SK-N-SH (cell line): ENCODE measurements around the gene CLDN15. TPM values are rescaled to one million over a fixed set of nuclear protein-coding genes. Genes with fewer than 3 reads are reported as not detected.

Experiments used
- CTCF ChIA-PET: fragments of 300-600, 350-600 bp; formaldehyde crosslinking; extraction: SDS; loops from one replicate; lab custom pipeline; 2021; lab: Yijun Ruan, JAX
- POLR2A ChIA-PET: fragments of 350-600 bp; sonication (Branson Sonifier 250); formaldehyde crosslinking; extraction: SDS; loops from one replicate; lab custom pipeline; 2020; ENCODE audit warnings: antibody characterized with exemption, inconsistent platforms; lab: Yijun Ruan, JAX
- DNase-seq: peaks from one replicate; pipeline ENCODE4 v3.0.0; 2012
- H2AFZ ChIP-seq: fragments of 200-600 bp; sonication (generic); 2 replicates; pipeline ENCODE4 v1.8.1; 2016; ENCODE audit warnings: antibody characterized with exemption, mild to moderate bottlenecking, low read depth
- H3F3A ChIP-seq: fragments of 200-600 bp; sonication (generic); replicated peaks from 2 replicates; pipeline ENCODE3; 2016; ENCODE audit warnings: antibody characterized with exemption, mild to moderate bottlenecking; ENCODE audit not compliant: insufficient read depth
- H3K27ac ChIP-seq, 2 experiments: fragments of 200-500 bp in 1 of 2; fragments of 200-600 bp in 1 of 2; sonication (Bioruptor generic) in 1 of 2; sonication (generic), shearing (Covaris generic) in 1 of 2; 2 replicates each; pipeline versions ENCODE4 v1.5.1 to v1.6.1; 2014 to 2016; ENCODE audit warnings: low read depth in 2 of 2, inconsistent platforms in 1 of 2, low read length in 1 of 2, mild to moderate bottlenecking in 1 of 2, mixed read lengths in 1 of 2
- H3K27me3 ChIP-seq: fragments of 200-600 bp; sonication (generic), shearing (Covaris generic); 2 replicates; pipeline ENCODE4 v1.6.1; 2016; ENCODE audit warnings: mixed run types; ENCODE audit not compliant: insufficient read depth
- H3K36me3 ChIP-seq, 2 experiments: fragments of 200-500 bp in 1 of 2; fragments of 200-600 bp in 1 of 2; sonication (Bioruptor generic) in 1 of 2; sonication (generic) in 1 of 2; replicated peaks in 1 of 2; 2 replicates each; pipeline versions ENCODE3 to v1.5.1; 2014 to 2016; ENCODE audit warnings: low read length in 1 of 2, mild to moderate bottlenecking in 1 of 2; ENCODE audit not compliant: insufficient read depth in 2 of 2, control insufficient read depth in 1 of 2
- H3K4me1 ChIP-seq, 2 experiments: fragments of 200-500 bp in 1 of 2; fragments of 200-600 bp in 1 of 2; sonication (Bioruptor generic) in 1 of 2; sonication (generic), shearing (Covaris generic) in 1 of 2; 2 replicates each; pipeline versions ENCODE4 v1.5.1 to v1.6.1; 2014 to 2016; ENCODE audit warnings: low read depth in 1 of 2, low read length in 1 of 2, mixed run types in 1 of 2; ENCODE audit not compliant: insufficient read depth in 2 of 2, control insufficient read depth in 1 of 2
- H3K4me2 ChIP-seq: fragments of 200-600 bp; sonication (generic), shearing (Covaris generic); 2 replicates; pipeline ENCODE4 v1.6.1; 2017; ENCODE audit warnings: mixed run types
- H3K4me3 ChIP-seq, 2 experiments: fragments of 200-500 bp in 1 of 2; fragments of 200-600 bp in 1 of 2; sonication (Bioruptor generic) in 1 of 2; sonication (generic), shearing (Covaris generic) in 1 of 2; 2 replicates each; pipeline versions ENCODE4 v1.5.1 to v1.8.1; 2014 to 2016; ENCODE audit warnings: low read depth in 2 of 2, inconsistent platforms in 1 of 2, low read length in 1 of 2, mild to moderate bottlenecking in 1 of 2, mixed read lengths in 1 of 2, moderate library complexity in 1 of 2
- H3K79me2 ChIP-seq: fragments of 200-600 bp; sonication (generic); 2 replicates; pipeline ENCODE4 v1.8.1; 2017; ENCODE audit warnings: mild to moderate bottlenecking; ENCODE audit not compliant: insufficient read depth
- H3K9ac ChIP-seq: fragments of 200-600 bp; sonication (generic); 2 replicates; pipeline ENCODE4 v1.6.1; 2017; ENCODE audit warnings: mixed run types
- H3K9me2 ChIP-seq: fragments of 200-600 bp; sonication (generic); 2 replicates; pipeline ENCODE4 v1.6.1; 2017; ENCODE audit warnings: mixed run types
- H3K9me3 ChIP-seq: fragments of 200-600 bp; sonication (generic); 2 replicates; pipeline ENCODE4 v1.6.1; 2017; ENCODE audit warnings: mixed run types, mild to moderate bottlenecking, moderate library complexity
- H4K20me1 ChIP-seq: fragments of 200-600 bp; sonication (generic); 2 replicates; pipeline ENCODE4 v1.6.1; 2017; ENCODE audit warnings: mild to moderate bottlenecking, mixed run types; ENCODE audit not compliant: insufficient read depth
- CHD2 ChIP-seq: fragments of 150-350 bp; IDR thresholded peaks from 2 replicates; pipeline ENCODE4 v1.6.1; 2018; ENCODE audit warnings: low read length; ENCODE audit not compliant: partially characterized antibody
- ELF1 ChIP-seq: IDR thresholded peaks from 2 replicates; pipeline ENCODE4 v1.4.0; 2012
- EZH2phosphoT487 ChIP-seq: fragments of 200-600 bp; sonication (generic); IDR thresholded peaks from 2 replicates; pipeline ENCODE4 v1.6.1; 2017; ENCODE audit warnings: low read depth, mixed run types, mild to moderate bottlenecking, antibody characterized with exemption, moderate library complexity, borderline replicate concordance
- FOXJ3 ChIP-seq: sonication (generic); formaldehyde crosslinking; IDR thresholded peaks from 2 replicates; pipeline ENCODE4 v1.5.1; 2020; ENCODE audit warnings: mild to moderate bottlenecking, missing genetic modification reagents
- JUND ChIP-seq: IDR thresholded peaks from 2 replicates; pipeline ENCODE4 v1.4.0; 2012
- NRF1 ChIP-seq: IDR thresholded peaks from 2 replicates; pipeline ENCODE4 v1.6.1; 2012; ENCODE audit warnings: low read depth, mild to moderate bottlenecking, low read length
- POLR2AphosphoS5 ChIP-seq: IDR thresholded peaks from 2 replicates; pipeline ENCODE4 v1.6.1; 2012; ENCODE audit warnings: low read depth, low read length
- RAD21 ChIP-seq: IDR thresholded peaks from 2 replicates; pipeline ENCODE4 v1.6.1; 2012; ENCODE audit warnings: mild to moderate bottlenecking, low read length
- RXRA ChIP-seq: IDR thresholded peaks from 2 replicates; pipeline ENCODE4 v1.4.0; 2012; ENCODE audit warnings: low read depth, mild to moderate bottlenecking, borderline replicate concordance
- SIN3A ChIP-seq: IDR thresholded peaks from 2 replicates; pipeline ENCODE4 v1.6.1; 2012; ENCODE audit warnings: low read depth, mild to moderate bottlenecking, low read length, moderate library complexity, borderline replicate concordance
- TAF1 ChIP-seq: IDR thresholded peaks from 2 replicates; pipeline ENCODE4 v1.6.1; 2012; ENCODE audit warnings: low read depth, mild to moderate bottlenecking, low read length, moderate library complexity, borderline replicate concordance
- TEAD4 ChIP-seq: IDR thresholded peaks from 2 replicates; pipeline ENCODE4 v1.4.0; 2012; ENCODE audit warnings: mild to moderate bottlenecking, borderline replicate concordance; ENCODE audit not compliant: insufficient read depth
- YY1 ChIP-seq: IDR thresholded peaks from 2 replicates; pipeline ENCODE4 v1.4.0; 2012; ENCODE audit warnings: low read depth, mild to moderate bottlenecking
- WGBS: methylation state at CpG from one replicate; pipeline ENCODE4 v1.1.6; 2017; ENCODE audit warnings: low lambda C conversion rate; 5-methylcytosine and 5-hydroxymethylcytosine counted together
- polyA plus RNA-seq, 3 experiments: library from polyadenylated mRNA; depleted of rRNA; stranded (reverse); fragments of >200 nt; gene quantifications; 2 replicates each; pipeline ENCODE4 v1.2.3, GENCODE V29; 2012
- TF ChIP-seq, protein P1 (sequence below): fragments of 150-350 bp; IDR thresholded peaks from 2 replicates; pipeline ENCODE4 v1.6.1; 2016; ENCODE audit warnings: mild to moderate bottlenecking, low read depth, low read length
- TF ChIP-seq, protein P2 (sequence below): fragments of 150-350 bp; IDR thresholded peaks from 2 replicates; pipeline ENCODE4 v1.6.1; 2017; ENCODE audit warnings: antibody characterized with exemption, low read length, low read depth, borderline replicate concordance

Gene CLDN15
- polyA plus RNA-seq, 1 of the 3 experiments (the other 2 are of a cell fraction): 24.0 TPM

DNA sequence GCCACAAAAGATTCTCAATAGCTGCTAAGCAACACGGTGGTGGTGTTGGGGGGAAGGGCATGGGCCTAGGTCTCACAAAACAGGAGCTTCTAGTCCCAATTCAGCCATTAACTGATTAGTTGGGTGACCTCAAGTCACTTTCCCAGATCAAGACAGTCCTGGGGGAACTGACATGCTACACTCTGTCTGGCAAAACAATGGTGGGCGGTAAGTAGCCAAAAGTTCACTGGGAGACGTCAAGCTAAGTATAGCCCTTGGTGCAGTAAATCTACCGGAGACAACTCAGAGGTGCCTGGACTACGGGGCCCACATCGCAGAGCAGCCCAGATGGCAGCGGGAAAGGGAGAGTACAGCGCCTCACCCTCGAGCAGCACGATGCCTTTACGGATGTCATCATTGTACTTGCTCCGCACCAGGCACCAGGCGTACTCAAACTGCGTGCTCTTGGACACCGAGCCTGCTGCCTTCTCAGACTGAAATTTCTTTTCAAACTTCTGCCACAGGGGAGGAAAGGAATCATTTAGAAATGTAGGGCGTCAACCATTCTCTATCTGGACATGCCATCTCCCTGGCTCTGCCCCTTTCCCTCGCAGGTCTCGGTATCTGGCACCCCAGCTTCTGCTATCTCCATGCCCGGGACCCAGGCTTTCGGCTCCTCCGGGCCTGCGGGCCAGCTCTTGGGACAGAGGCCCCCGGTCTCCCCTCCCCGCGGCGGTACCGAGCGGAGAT, 6.2 kb upstream of the CLDN15 start:
- Histone ChIP-seq H3K9me2 (no peaks in the 10 kb centered on the region), H3K4me3 (peak overlapping the region; percentile 77 to 89), H2AFZ (no peak overlapping the region), H3F3A (peaks cover 8% of the 10 kb centered on the region), H3K79me2 (peaks cover 75% of the 10 kb centered on the region), H3K36me3 (peaks cover 21 to 42% of the 10 kb centered on the region in 2 experiments), H4K20me1 (peaks cover 16% of the 10 kb centered on the region; the same call in 1 of the 2 replicates), H3K27ac (peak overlapping the region; percentile 80 to 93; a peak in 3 of 4 replicates)
- POLR2A ChIA-PET: interaction anchor here (1.2 to 2.2 kb wide), 7 partner anchors 9 to 100 kb away, joined by 4 to 38 read pairs (median 7); partner anchors contain the start of genes PLOD3, VGF and ZNHIT1
- WGBS: 8% methylated on average over 23 of the region's 28 CpGs
- DNase-seq: peak; percentile 59
- TF ChIP-seq FOXJ3 (CRISPR knock-in tag) (no peak), RAD21 (peak; percentile 58; the same call in 1 of the 2 replicates), TAF1 (0 out of 2 replicates have a peak, but pooled peaks have one; percentile 41), POLR2AphosphoS5 (no peak), CHD2 (no peak), ELF1 (no peak), NRF1 (no peak)
- TF ChIP-seq, protein P1, sequence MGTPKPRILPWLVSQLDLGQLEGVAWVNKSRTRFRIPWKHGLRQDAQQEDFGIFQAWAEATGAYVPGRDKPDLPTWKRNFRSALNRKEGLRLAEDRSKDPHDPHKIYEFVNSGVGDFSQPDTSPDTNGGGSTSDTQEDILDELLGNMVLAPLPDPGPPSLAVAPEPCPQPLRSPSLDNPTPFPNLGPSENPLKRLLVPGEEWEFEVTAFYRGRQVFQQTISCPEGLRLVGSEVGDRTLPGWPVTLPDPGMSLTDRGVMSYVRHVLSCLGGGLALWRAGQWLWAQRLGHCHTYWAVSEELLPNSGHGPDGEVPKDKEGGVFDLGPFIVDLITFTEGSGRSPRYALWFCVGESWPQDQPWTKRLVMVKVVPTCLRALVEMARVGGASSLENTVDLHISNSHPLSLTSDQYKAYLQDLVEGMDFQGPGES: no peak
- TF ChIP-seq, protein P2, sequence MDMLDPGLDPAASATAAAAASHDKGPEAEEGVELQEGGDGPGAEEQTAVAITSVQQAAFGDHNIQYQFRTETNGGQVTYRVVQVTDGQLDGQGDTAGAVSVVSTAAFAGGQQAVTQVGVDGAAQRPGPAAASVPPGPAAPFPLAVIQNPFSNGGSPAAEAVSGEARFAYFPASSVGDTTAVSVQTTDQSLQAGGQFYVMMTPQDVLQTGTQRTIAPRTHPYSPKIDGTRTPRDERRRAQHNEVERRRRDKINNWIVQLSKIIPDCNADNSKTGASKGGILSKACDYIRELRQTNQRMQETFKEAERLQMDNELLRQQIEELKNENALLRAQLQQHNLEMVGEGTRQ: no peak
- TF ChIP-seq, all 33 proteins: peak for 2
- peak overlapping the region; percentile 98 for H3K4me2 ChIP-seq
- H3K27me3 ChIP-seq: no peaks in the 10 kb centered on the region
- H3K4me1 ChIP-seq: peaks cover 7 to 14% of the 10 kb centered on the region in 2 experiments; a peak in 1 of 4 replicates
- CTCF ChIA-PET: interaction anchor here (0.6 to 6.0 kb wide), 55 partner anchors 9 to 391 kb away, joined by 3 to 66 read pairs (median 4); partner anchors contain the start of genes IFT22, NAT16, PLOD3 and SLC12A9
- no peaks in the 10 kb centered on the region for H3K9me3 ChIP-seq
- H3K9ac ChIP-seq: peak overlapping the region; percentile 68; the same call in 1 of the 2 replicates

DNA sequence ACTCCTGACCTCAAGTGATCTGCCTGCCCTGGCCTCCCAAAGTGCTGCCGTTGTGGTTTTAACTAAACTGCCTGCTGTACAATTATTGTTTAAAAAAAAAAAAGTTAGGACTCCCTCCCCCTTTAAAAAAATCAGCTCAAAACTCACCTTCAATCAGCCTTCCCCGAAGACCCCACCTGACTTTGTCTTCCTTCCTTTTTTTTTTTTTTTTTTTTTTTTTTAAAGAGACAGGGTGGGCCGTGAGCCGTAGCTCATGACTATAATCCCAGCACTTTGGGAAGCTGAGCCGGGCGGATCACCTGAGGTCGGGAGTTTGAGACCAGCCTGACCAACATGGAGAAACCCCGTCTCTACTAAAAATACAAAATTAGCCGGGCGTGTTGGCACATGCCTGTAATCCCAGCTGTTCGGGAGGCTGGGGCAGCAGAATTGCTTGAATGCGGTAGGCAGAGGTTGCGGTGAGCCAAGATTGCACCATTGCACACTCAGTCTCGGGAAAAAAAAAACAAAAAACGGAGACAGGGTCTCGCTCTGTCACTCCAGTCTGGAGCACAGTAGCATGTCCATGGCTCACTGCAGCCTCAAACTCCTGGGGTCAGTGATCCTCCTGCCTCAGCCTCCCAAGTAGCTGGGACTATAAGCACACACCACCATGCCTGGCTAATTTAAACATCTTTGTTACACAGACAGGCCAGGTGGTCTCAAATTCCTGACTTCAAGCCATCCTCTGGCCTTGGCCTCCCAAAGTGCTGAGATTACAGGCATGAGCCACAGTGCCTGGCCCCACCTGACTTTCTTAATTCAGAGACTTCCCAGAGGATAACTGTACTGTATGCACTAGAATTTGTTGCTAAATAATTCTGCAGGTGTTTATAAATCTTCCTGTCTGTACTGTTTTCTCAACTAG, 4.1 kb upstream of the CLDN15 start:
- TF ChIP-seq TEAD4: no peak
- no peak for TF ChIP-seq POLR2AphosphoS5
- TF ChIP-seq RXRA: no peak
- no peak for TF ChIP-seq JUND
- no peak for TF ChIP-seq SIN3A
- TF ChIP-seq EZH2phosphoT487: no peak
- no peak for TF ChIP-seq YY1
- H3K27ac ChIP-seq: no peak overlapping the region
- H3K4me1 ChIP-seq: peaks cover 7 to 14% of the 10 kb centered on the region in 2 experiments; a peak in 1 of 4 replicates
- H3K79me2 ChIP-seq: peaks cover 57% of the 10 kb centered on the region
- H3K27me3 ChIP-seq: no peaks in the 10 kb centered on the region
- no peak overlapping the region for H3K9ac ChIP-seq
- ChIA-PET POLR2A (interaction anchor here (0.6 to 0.7 kb wide), 3 partner anchors 25 to 73 kb away, joined by 3 to 5 read pairs (median 3); no protein-coding TSS in a partner anchor), CTCF (interaction anchor here (1.3 to 4.7 kb wide), 6 partner anchors 12 to 115 kb away, joined by 3 to 66 read pairs (median 19); partner anchors contain the start of genes PLOD3, SERPINE1 and ZNHIT1)
- peaks cover 8% of the 10 kb centered on the region for H3F3A ChIP-seq
- no peak for DNase-seq
- no peak overlapping the region for H3K4me2 ChIP-seq
- peaks cover 35 to 42% of the 10 kb centered on the region in 2 experiments for H3K36me3 ChIP-seq
- WGBS: 96% methylated on average over 16 of the region's 16 CpGs
- H3K4me3 ChIP-seq: no peak overlapping the region
- H4K20me1 ChIP-seq: peaks cover 12% of the 10 kb centered on the region; the same call in 1 of the 2 replicates
- no peaks in the 10 kb centered on the region for H3K9me2 ChIP-seq
- H3K9me3 ChIP-seq: no peaks in the 10 kb centered on the region
- no peak overlapping the region for H2AFZ ChIP-seq
